Liver (tissue), 9 donors: ENCODE data around the gene WDR74. TPM values are rescaled to one million over a fixed set of nuclear protein-coding genes. Genes with fewer than 3 reads are reported as not detected.

Experiments used
- DNase-seq: peaks from one replicate; pipeline ENCODE4 v3.0.0-alpha.2; 2017; ENCODE audit warnings: low spot score
- H3K27ac ChIP-seq, 2 donors: one replicate each; pipeline ENCODE4 v1.7.0; 2013; ENCODE audit warnings: inconsistent platforms in 2 of 2, low read length in 2 of 2, control low read depth in 1 of 2, low read depth in 1 of 2, mild to moderate bottlenecking in 1 of 2
- H3K27me3 ChIP-seq, 4 donors: one replicate each; pipeline versions ENCODE4 v1.6.1 to v1.7.0; 2013; ENCODE audit warnings: low read length in 3 of 4, inconsistent platforms in 1 of 4, mild to moderate bottlenecking in 1 of 4, moderate library complexity in 1 of 4; ENCODE audit not compliant: control insufficient read depth in 4 of 4, insufficient read depth in 4 of 4
- H3K36me3 ChIP-seq, 4 donors: one replicate each; pipeline versions ENCODE4 v1.6.1 to v1.7.0; 2013; ENCODE audit warnings: low read length in 3 of 4, mild to moderate bottlenecking in 3 of 4, low read depth in 1 of 4, moderate library complexity in 1 of 4; ENCODE audit not compliant: control insufficient read depth in 4 of 4, insufficient read depth in 3 of 4
- H3K4me1 ChIP-seq, 4 donors: one replicate each; pipeline versions ENCODE4 v1.6.1 to v1.7.0; 2013; ENCODE audit warnings: low read length in 3 of 4, mild to moderate bottlenecking in 3 of 4, moderate library complexity in 1 of 4; ENCODE audit not compliant: control insufficient read depth in 4 of 4, insufficient read depth in 4 of 4
- H3K4me3 ChIP-seq, 3 donors: one replicate each; pipeline versions ENCODE4 v1.6.1 to v1.7.0; 2013; ENCODE audit warnings: low read length in 3 of 3, control low read depth in 1 of 3, low read depth in 1 of 3, mild to moderate bottlenecking in 1 of 3
- H3K9ac ChIP-seq, 2 donors: one replicate each; pipeline ENCODE4 v1.7.0; 2013; ENCODE audit warnings: low read length in 2 of 2, mild to moderate bottlenecking in 2 of 2, moderate library complexity in 2 of 2, control low read depth in 1 of 2, low read depth in 1 of 2
- H3K9me3 ChIP-seq, 4 donors: one replicate each; pipeline versions ENCODE4 v1.6.1 to v1.7.0; 2013; ENCODE audit warnings: low read length in 3 of 4; ENCODE audit not compliant: control insufficient read depth in 4 of 4
- ATF3 ChIP-seq: IDR thresholded peaks from 2 replicates; pipeline ENCODE4 v1.6.1; 2016; ENCODE audit warnings: antibody characterized with exemption
- EGR1 ChIP-seq, 2 donors: IDR thresholded peaks; 2 replicates each; pipeline ENCODE4 v1.6.1; 2016 to 2018; ENCODE audit warnings: antibody characterized with exemption in 2 of 2, low read depth in 2 of 2
- FOXA1 ChIP-seq: IDR thresholded peaks from 2 replicates; pipeline ENCODE4 v1.6.1; 2016; ENCODE audit warnings: antibody characterized with exemption
- FOXA2 ChIP-seq: IDR thresholded peaks from 2 replicates; pipeline ENCODE4 v1.6.1; 2016; ENCODE audit warnings: antibody characterized with exemption
- GABPA ChIP-seq, 2 donors: IDR thresholded peaks in 1 of 2; conservative IDR thresholded peaks in 1 of 2; 2 replicates each; pipeline ENCODE4 v1.6.1; 2016; ENCODE audit warnings: antibody characterized with exemption in 2 of 2, mild to moderate bottlenecking in 1 of 2, moderate library complexity in 1 of 2
- HNF4A ChIP-seq, 2 donors: conservative IDR thresholded peaks; 2 replicates each; pipeline ENCODE4 v1.6.1; 2016; ENCODE audit warnings: antibody characterized with exemption in 2 of 2, mild to moderate bottlenecking in 2 of 2
- HNF4G ChIP-seq: IDR thresholded peaks from 2 replicates; pipeline ENCODE4 v1.6.1; 2016; ENCODE audit warnings: antibody characterized with exemption
- JUND ChIP-seq, 2 donors: IDR thresholded peaks; 2 replicates each; pipeline ENCODE4 v1.6.1; 2016; ENCODE audit warnings: antibody characterized with exemption in 2 of 2
- NR2F2 ChIP-seq: IDR thresholded peaks from 2 replicates; pipeline ENCODE4 v1.6.1; 2016; ENCODE audit warnings: antibody characterized with exemption
- RAD21 ChIP-seq, 2 donors: IDR thresholded peaks; 2 replicates each; pipeline ENCODE4 v1.6.1; 2016; ENCODE audit warnings: antibody characterized with exemption in 2 of 2, mild to moderate bottlenecking in 2 of 2
- RXRA ChIP-seq, 2 donors: IDR thresholded peaks; 2 replicates each; pipeline ENCODE4 v1.6.1; 2017 to 2018; ENCODE audit warnings: antibody characterized with exemption in 2 of 2, mild to moderate bottlenecking in 1 of 2
- SP1 ChIP-seq: IDR thresholded peaks from 2 replicates; pipeline ENCODE4 v1.6.1; 2018; ENCODE audit warnings: antibody characterized with exemption, mild to moderate bottlenecking
- YY1 ChIP-seq: IDR thresholded peaks from 2 replicates; pipeline ENCODE4 v1.6.1; 2016; ENCODE audit warnings: antibody characterized with exemption, mild to moderate bottlenecking
- ZBTB33 ChIP-seq: IDR thresholded peaks from 2 replicates; pipeline ENCODE4 v1.6.1; 2016; ENCODE audit warnings: antibody characterized with exemption
- WGBS: extraction: QIAGEN DNeasy Blood & Tissue Kit; methylation state at CpG from one replicate; pipeline ENCODE4 v1.1.7; 2013; 5-methylcytosine and 5-hydroxymethylcytosine counted together
- polyA plus RNA-seq, 2 donors: library from polyadenylated mRNA; stranded (reverse) in 1 of 2; unstranded in 1 of 2; fragments of 200-250 nt in 1 of 2; fragments of >200 nt in 1 of 2; fragmentation: Nextera tagmentation in 1 of 2; extraction: Ambion mirVana in 1 of 2; gene quantifications; one replicate each; pipeline versions ENCODE4 v1.2.1 to v1.2.3, GENCODE V29; 2013 to 2015
- total RNA-seq, 2 donors: library from RNA; depleted of rRNA; stranded (reverse); fragments of >200 nt; gene quantifications; one replicate each; pipeline ENCODE4 v1.2.3, GENCODE V29; 2014
- TF ChIP-seq, protein P1 (sequence below): fragments of 150-350 bp; IDR thresholded peaks from 2 replicates; pipeline ENCODE4 v1.5.1; 2017; ENCODE audit warnings: improper control_type of control experiment, low read depth, low read length; ENCODE audit not compliant: missing input control
- TF ChIP-seq, protein P2 (sequence below): IDR thresholded peaks from 2 replicates; pipeline ENCODE4 v1.6.1; 2016; ENCODE audit warnings: antibody characterized with exemption
- donor health status: healthy.
- donor health status: healthy.
- donor health status: healthy.
- donor health status: healthy.
- donor health status: healthy.

Gene WDR74
- total and polyA plus RNA-seq, 4 donors: 17.1 to 22.5 (median 20.5) TPM

GRCh38 chr11:62823677-62824076, 15.7 kb downstream of the WDR74 start:
- no peak overlapping the region for H3K27ac ChIP-seq

DNA sequence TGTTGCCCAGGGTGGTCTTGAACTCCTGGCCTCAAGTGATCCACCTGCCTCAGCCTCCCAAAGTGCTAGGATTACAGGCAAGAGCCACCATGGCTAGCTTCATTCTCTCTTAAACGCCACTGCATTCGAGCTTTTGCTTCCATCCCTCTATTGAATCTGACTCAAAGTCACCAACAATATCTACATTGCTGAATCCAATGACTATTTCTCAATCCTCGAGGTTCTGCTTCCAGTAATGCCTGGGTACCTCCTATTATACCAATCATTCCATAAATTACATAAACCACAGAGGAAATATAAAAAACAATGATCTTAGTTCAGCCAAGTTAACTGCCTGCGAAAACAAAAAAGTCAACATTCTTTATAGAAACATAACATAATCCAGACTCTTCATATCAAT, 22.3 kb downstream of the WDR74 start:
- H3K27me3 ChIP-seq: no peaks in the 10 kb centered on the region
- H3K27ac ChIP-seq: no peak overlapping the region
- H3K36me3 ChIP-seq: peaks cover 20 to 44% (median 27%) of the 10 kb centered on the region in 4 donors

More at GRCh38 chr11:62823677-62824076, 15.7 kb downstream of the WDR74 start:
- Histone ChIP-seq H3K9ac (no peak overlapping the region), H3K4me3 (no peak overlapping the region), H3K4me1 (no peaks in the 10 kb centered on the region), H3K36me3 (peaks cover 39 to 82% (median 66%) of the 10 kb centered on the region in 4 donors), H3K27me3 (no peaks in the 10 kb centered on the region), H3K9me3 (no peaks in the 10 kb centered on the region)
- DNase-seq: no peak
- WGBS: 94% methylated on average over 3 of the region's 3 CpGs
- no peak for TF ChIP-seq RAD21 (IDR thresholded peaks at IDR 0.05)
- TF ChIP-seq ATF3: no peak
- TF ChIP-seq EGR1 (IDR thresholded peaks at IDR 0.05; ENCODE audit: low read depth in 2 of 2): no peak
- no peak for TF ChIP-seq ZBTB33
- no peak for TF ChIP-seq FOXA1
- TF ChIP-seq, protein P1, sequence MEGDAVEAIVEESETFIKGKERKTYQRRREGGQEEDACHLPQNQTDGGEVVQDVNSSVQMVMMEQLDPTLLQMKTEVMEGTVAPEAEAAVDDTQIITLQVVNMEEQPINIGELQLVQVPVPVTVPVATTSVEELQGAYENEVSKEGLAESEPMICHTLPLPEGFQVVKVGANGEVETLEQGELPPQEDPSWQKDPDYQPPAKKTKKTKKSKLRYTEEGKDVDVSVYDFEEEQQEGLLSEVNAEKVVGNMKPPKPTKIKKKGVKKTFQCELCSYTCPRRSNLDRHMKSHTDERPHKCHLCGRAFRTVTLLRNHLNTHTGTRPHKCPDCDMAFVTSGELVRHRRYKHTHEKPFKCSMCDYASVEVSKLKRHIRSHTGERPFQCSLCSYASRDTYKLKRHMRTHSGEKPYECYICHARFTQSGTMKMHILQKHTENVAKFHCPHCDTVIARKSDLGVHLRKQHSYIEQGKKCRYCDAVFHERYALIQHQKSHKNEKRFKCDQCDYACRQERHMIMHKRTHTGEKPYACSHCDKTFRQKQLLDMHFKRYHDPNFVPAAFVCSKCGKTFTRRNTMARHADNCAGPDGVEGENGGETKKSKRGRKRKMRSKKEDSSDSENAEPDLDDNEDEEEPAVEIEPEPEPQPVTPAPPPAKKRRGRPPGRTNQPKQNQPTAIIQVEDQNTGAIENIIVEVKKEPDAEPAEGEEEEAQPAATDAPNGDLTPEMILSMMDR: no peak
- TF ChIP-seq RXRA (IDR thresholded peaks at IDR 0.05): no peak
- TF ChIP-seq SP1: no peak
- TF ChIP-seq HNF4G: no peak
- TF ChIP-seq, protein P2, sequence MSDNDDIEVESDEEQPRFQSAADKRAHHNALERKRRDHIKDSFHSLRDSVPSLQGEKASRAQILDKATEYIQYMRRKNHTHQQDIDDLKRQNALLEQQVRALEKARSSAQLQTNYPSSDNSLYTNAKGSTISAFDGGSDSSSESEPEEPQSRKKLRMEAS: no peak
- TF ChIP-seq HNF4A (conservative IDR thresholded peaks at IDR 0.05): no peak
- no peak for TF ChIP-seq GABPA (IDR thresholded peaks at IDR 0.05 in 1 of 2, conservative IDR thresholded peaks at IDR 0.05 in 1 of 2)
- TF ChIP-seq JUND (IDR thresholded peaks at IDR 0.05): no peak
- no peak for TF ChIP-seq NR2F2
- no peak for TF ChIP-seq YY1
- TF ChIP-seq FOXA2: no peak

More for the DNA sequence above, 22.3 kb downstream of the WDR74 start:
- WGBS: 93% methylated on average over 4 of the region's 4 CpGs
- TF ChIP-seq, protein P1: no peak
- no peak for TF ChIP-seq FOXA1
- TF ChIP-seq HNF4G: no peak
- no peak for TF ChIP-seq FOXA2
- TF ChIP-seq EGR1 (IDR thresholded peaks at IDR 0.05; ENCODE audit: low read depth in 2 of 2): no peak
- TF ChIP-seq, protein P2: no peak
- TF ChIP-seq NR2F2: no peak
- Histone ChIP-seq H3K9ac (no peak overlapping the region), H3K4me1 (no peaks in the 10 kb centered on the region), H3K4me3 (no peak overlapping the region), H3K9me3 (no peaks in the 10 kb centered on the region)
- no peak for DNase-seq
